Stimulated activated CD4-positive, alpha-beta T cell treated with anti-CD3 and anti-CD28 coated beads, Interleukin-15, amount 100 ng/mL, for 24 hours (primary cell): ENCODE measurements around the gene EMP2.
A peak's percentile ranks its signal among the peaks of the same experiment; 100 is the strongest.
"Not testable (repeated sequence)": the region's sequence is repeated elsewhere in the genome, so short reads cannot be mapped to it uniquely, and the experiment has no call there.

Source experiments
- DNase-seq: peaks from one replicate; pipeline ENCODE4 v3.0.0-alpha.2; 2020

The EMP2 gene

GRCh38 chr16:10519297-10519696, 61.1 kb downstream of the EMP2 start:
- DNase-seq, result no peak

GRCh38 chr16:10518479-10519041, 61.8 kb downstream of the EMP2 start:
- DNase-seq, result no peak

GRCh38 chr16:10517868-10518267, 62.5 kb downstream of the EMP2 start:
- no peak for DNase-seq

GRCh38 chr16:10514369-10515055, 65.9 kb downstream of the EMP2 start:
- peak; percentile 56 for DNase-seq

GRCh38 chr16:10511829-10512228, 68.6 kb downstream of the EMP2 start:
- peak; percentile 39 for DNase-seq

- DNase-seq, result no peak
Measured at GRCh38 chr16:10510279-10510678, 70.1 kb downstream of the EMP2 start.

GRCh38 chr16:10509534-10510025, 70.8 kb downstream of the EMP2 start:
- peak; percentile 68 for DNase-seq

- DNase-seq, result not testable (repeated sequence)
Measured at GRCh38 chr16:10505286-10505685, 75.1 kb downstream of the EMP2 start.

- no peak for DNase-seq
Measured at GRCh38 chr16:10504404-10504885, 76.0 kb downstream of the EMP2 start.

- no peak for DNase-seq
Measured at GRCh38 chr16:10502776-10503175, 77.6 kb downstream of the EMP2 start.

- no peak for DNase-seq
Measured at GRCh38 chr16:10501016-10501607, 79.3 kb downstream of the EMP2 start.

GRCh38 chr16:10500582-10500981, 79.8 kb downstream of the EMP2 start:
- DNase-seq, result no peak

GRCh38 chr16:10497132-10498101, 83.0 kb downstream of the EMP2 start:
- no peak for DNase-seq

- no peak for DNase-seq
Measured at GRCh38 chr16:10495031-10495345, 85.4 kb downstream of the EMP2 start.

GRCh38 chr16:10494343-10495030, 85.9 kb downstream of the EMP2 start:
- no peak for DNase-seq

- DNase-seq, result no peak
Measured at GRCh38 chr16:10493276-10493675, 87.1 kb downstream of the EMP2 start.

- DNase-seq, result no peak
Measured at GRCh38 chr16:10490141-10490540, 90.3 kb downstream of the EMP2 start.

GRCh38 chr16:10485698-10486382, 94.6 kb downstream of the EMP2 start:
- no peak for DNase-seq

GRCh38 chr16:10485159-10485558, 95.2 kb downstream of the EMP2 start:
- no peak for DNase-seq

GRCh38 chr16:10480151-10480550, 100.2 kb downstream of the EMP2 start:
- no peak for DNase-seq
